AG08396 (cell line): ENCODE data around the gene AMPD3.

Source experiments
- DNase-seq: peaks from one replicate; pipeline ENCODE4 v3.0.0; 2012; ENCODE audit warnings: low spot score, mixed read lengths

The AMPD3 gene

DNA sequence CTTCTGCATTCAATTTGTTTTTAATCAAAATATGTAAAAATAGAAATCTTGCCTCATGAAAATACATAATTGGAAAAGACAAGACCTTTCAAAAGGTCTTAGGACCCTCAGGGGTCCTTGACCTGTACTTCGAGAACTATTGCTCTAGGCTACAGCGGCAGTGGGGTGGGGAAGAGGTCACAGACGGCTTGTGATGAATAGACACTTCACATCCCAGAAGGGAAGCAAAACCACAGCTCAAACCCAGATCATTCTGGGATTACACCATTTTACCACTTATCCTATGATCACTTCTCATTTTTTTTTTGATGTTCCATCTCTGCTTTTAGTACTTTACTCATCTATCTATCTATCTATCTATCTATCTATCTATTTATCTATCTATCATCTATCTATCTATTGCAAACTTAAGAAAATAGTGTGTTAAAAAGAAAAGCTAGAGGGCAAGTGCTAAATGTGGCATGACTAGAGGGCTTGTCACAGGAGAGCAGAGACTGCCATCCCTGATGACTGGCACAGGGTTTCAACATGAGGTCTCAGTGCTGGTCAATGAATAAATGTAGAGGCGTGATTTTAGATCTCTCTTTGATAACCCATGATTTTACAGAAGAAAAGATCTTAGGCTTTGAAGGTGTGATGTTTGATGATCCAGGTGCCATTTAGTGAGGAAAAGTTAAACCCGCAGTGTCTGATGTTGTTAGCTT lies 48.9 kb downstream of the AMPD3 start:
- DNase-seq: no peak

DNA sequence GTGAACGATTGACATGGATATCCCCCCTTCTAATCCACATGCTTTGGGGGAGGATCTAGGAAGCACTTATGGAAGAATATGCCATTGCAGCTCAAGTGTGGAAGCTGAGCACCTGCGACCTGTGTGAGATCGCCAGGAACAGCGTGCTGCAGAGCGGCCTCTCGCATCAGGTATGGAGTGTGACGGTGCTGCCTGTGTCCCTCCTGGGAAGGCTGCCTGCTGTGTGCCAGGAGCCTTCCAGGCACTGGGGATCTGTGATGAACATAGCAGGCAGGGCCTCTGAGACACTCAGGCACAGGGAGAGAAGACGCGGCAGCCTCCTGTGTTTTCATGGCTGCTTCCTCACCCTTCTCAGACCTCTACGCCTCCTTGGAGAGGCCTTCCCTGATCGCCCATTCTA lies 49.4 kb downstream of the AMPD3 start:
- DNase-seq: no peak

DNA sequence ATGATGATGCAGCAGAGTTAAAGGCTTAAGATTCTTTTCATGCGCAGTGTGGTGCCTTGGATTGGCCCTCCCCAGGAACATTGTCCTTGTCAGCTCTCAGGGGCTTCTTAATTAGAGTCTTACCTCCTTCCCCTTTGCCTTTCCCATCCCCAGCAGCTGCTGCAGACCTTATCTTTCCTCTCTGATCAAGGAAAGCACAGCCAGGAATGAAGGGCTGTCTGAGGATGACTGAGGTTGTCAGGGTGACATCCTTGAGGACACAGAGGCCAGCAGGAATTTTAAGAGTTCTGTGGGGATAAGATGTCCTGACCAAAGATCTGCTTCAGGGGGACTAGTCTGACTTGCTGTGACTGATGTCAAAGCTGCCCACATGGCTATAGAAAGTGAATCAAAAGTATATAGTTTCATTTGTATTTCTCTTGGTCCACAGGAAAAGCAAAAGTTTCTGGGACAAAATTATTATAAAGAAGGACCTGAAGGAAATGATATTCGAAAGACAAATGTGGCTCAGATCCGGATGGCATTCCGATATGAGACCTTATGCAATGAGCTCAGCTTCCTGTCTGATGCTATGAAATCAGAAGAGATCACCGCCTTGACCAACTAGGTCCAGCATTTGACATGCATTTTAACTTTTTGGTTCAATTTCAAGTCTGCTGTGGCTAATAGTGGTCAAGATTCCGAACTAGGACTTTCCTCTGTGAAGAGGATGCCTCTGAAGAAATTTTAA lies 50.4 kb downstream of the AMPD3 start:
- no peak for DNase-seq

DNA sequence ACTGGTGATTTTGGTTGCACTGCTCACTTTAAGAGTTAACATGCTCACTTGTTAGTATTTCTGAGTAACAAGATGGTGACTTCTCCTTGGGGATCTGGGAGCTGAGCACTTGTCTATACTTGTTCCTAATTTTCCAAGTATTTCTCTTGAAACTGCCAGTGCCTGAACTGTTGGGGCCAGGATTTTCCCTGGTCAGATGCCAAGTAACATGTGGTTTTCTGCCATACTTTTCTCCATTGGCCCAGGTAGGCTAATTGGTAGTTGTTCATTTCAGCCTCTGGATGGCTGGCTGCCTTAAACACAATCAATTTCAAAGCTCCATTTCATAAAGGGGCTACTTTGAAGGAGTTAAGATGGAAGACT lies 50.9 kb downstream of the AMPD3 start:
- no peak for DNase-seq

DNA sequence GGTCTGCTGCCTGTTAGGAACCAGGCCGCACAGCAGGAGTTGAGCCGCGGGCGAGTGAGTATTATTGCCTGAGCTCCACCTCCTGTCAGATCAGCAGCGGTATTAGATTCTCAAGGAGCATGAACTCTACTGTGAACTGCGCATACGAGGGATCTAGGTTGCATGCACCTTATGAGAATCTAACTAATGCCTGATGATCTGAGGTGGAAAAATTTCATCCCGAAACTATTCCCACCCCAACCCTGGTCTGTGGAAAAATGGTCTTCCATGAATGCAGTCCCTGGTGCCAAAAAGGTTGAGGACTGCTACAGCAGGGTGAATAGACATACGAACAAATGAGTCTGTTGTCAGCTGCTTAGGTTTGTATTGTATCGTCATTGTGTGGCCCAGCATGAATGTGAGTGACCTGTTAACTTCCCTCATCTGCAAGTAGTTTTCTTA lies 56.1 kb downstream of the AMPD3 start:
- DNase-seq: no peak

DNA sequence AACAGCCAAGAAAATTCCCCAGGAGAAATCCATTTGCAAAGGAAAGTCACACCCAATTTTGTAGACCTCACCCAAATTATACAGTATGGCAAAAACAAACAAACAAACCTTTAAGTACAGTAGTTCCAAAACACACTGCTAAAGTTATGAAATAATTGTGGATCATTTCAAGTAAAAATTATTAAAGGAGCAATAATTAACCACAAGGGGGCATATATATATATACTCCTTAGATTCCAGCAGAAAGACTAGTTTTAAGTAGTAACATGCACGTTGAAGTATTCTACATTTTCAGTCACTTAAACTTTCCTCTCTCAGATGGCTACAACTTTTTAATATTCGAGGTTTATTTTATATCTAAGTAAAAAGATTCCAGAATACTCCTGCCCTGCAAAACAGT lies 59.1 kb downstream of the AMPD3 start:
- no peak for DNase-seq

DNA sequence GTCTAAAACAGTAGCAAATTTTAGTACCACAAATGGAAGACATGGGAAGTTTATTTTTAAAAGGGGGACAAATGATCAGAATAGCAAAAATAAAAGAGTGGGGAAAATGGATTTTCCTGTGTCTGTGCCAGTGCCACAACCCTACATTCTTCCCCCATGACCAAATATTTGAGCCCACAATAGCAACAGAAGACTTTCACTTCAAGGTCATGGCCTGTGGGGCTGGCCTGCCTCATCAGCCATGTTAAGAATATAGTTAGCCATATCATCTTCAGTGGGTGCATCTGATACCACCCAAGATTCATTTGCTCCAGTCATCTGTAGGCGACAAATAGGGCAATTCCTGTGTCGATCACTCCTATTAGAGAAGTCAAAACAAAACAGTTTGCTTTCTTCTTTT lies 59.6 kb downstream of the AMPD3 start:
- DNase-seq: peak; percentile 38

DNA sequence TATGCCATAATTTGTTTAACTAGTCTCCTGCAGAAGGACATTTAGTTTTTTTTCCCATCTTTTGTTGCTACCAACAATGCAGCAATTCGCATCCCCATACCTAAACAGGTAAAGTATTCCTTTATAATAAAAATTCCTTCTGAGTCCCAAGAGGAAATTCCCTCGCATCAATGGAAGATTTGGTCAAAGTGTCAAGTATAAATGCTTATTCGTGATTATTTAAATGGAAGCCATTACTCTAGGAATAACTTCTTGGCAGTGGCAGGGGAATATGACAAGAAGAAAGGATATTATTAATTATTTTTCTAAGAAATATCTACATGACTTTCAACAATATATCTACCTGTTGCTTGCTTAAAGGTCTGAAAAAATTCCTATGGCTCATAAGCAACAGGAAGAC lies 60.4 kb downstream of the AMPD3 start:
- DNase-seq: no peak

DNA sequence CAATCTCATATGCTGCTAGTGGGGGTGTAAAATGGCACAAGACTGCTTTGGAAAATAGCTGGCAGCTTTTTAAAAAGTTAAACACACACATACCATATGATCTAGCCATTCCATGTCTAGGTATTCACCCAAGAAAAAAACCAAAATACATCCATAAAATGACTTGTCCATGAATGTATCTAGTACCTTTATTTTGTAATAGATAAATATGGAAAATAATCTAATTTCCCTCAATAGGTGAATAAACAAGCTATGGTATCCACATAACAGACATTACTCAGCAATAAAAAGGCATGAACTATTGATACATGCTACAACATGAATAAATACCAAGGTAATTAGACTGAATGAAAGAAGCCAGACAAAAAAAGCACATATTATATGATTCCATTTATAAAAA lies 63.1 kb downstream of the AMPD3 start:
- no peak for DNase-seq

DNA sequence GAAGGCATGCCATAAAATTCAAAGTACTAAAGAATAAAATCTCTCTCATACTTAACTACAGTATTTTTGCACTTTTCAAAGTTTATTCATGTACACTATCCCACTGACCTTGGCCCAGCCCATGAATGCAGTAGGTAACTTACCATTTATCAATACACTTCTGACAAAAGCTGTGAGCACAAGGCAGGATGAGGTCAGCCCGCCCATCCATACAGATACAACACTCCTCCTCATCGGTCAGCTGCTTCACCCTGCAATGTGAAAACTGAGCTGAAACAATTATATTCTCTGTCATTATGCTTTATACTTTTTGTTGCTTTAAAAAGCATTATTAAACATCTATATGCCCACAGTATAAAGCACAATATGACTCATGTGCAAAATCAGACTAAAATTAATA lies 63.8 kb downstream of the AMPD3 start:
- DNase-seq: no peak

DNA sequence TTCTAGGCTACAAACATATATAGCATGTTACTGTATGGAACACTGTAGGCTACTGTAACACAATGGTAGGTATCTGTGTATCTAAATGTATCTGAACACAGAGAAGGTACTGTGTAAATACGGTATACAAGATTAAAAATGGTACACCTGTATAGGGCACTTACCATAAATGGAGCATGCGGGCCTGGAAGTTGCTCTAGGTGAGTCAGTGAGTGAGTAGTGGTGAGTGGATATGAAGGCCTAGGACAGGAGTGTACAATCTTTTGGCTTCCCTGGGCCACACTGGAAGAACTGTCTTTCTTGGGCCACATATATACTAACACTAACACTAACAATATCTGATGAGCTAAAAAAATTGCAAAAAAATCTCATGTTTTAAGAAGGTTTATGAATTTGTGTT lies 64.6 kb downstream of the AMPD3 start:
- DNase-seq: no peak

DNA sequence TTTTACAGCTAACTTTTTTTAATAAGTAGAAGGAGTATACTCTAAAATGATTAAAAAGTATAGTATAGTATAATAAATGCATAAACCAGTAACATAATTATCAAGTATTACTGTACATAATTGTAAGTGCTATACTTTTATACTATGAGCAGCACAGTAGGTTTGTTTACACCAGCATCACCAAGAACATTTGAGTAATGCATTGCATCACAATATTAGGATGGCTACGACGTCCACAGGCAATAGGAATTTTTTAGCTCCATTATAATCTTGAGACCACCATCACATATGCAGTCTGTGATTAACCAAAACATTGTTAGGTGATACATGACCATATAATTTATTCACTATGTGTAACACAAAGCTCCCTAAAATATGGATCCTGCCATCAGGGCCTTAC lies 65.5 kb downstream of the AMPD3 start:
- DNase-seq: no peak

DNA sequence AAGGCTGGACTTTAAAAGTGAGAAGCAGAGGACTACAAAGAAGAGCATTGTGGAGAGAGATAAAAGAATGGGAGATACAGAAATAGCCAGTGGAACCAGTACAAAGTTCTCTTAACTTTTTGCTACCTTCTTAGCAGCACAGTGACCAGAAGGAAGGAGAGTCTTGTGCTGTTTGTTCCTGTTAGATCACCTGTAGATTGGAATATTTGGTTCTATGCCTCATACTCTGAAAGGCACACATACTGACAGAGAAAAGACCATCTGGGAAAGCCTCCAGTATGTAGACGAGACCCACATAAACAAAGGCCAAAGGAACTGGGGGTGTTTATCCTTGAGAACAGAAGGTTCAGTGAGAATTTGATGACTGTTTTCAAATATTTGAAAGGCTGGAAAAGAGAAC lies 67.2 kb downstream of the AMPD3 start:
- DNase-seq: no peak

DNA sequence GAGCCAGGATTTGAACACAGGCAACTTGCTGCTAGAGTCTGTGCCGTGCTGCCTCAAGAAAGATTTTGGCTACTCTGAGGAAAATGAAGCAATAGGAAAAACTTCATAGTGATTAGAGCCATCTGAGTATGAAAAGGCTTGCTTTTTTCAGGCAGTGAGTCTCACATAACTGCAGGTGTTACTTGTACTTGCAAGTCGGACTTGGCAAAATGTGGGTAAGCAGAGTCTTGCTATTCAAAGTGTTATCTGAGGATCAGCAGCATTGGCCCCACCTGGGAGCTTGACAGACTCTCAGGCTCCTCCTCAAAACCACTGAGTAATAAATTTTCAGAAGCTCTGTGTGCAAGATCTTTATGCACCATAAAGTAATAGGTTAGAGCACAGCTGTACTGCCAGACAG lies 67.9 kb downstream of the AMPD3 start:
- DNase-seq: no peak

DNA sequence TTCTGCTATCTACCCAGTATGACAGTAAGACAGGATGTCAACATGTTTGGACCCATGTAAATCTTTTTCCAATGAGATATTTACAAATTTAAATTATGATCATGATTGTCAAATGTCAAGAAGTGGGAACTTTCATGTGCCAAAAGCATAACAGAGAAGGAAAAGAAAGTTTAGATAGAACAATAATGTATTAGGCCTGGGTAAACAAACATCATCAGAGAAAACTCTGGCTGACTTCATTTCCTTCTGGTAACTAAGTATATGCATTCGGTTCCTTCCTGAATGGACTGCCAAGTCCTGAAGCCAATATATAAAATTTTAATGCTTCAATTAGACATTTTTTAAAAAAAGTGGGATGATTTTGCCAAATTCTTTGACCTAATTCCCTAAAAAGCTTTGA lies 69.4 kb downstream of the AMPD3 start:
- no peak for DNase-seq

DNA sequence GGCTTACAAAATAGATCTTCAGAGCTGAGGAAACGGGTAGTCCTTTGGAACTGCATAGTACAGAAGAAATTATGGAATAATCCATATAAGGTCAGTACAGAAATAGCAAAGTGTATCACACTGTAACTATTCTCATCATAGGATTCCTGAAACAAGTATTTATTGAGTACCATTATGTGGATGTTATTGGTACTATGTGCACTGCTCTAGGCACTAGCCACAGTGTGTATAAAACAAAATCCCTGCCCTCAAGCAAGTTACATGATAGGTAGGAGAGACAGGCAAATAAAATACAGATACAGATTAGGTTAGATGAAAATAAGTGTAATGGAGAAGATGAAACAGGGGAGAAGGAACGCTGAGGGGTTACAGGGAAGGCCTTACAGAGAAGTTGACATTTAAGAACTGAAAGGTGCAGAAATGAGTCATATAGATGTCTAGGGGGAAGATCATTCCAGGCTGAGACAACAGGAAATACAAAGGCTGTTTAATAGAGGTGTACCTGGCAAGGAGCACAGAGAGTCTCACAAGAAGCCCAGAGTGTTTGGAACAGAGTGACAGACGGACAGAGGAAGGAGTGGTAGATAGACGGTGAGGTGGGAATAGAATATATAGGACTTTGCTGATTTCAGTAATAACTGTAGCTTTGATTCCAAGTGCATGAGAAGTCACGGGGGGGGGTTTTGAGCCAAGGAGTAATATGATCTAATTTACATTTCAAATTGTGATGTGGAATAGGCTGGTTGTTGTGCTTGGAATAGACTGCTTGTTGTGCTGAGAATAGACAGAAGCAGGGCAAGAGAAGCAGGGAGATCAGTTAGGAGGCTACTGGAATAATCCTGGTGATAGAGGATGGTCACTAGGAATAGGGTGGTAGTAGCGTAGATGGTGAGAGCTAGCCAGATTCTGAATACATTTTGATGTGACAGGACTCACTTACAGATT lies 72.2 kb downstream of the AMPD3 start:
- DNase-seq: no peak

DNA sequence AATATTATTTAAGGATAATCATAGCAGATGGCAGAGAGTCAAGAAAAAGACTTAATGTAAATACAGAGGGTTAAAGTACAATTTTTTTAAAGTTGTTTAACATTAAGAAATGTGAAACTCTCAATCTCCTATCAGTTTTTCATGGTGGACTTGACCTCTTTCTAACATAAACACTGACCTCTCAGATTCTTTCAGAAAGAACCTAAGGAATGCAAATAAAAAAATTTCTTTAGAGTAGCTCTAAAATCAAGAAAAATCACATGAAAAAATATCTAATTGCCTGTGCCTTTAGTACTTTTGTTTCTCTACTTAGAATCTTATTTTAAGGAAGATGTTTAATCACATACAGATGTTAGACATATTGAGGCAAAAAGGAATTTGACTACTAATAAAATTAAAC lies 73.1 kb downstream of the AMPD3 start:
- no peak for DNase-seq

DNA sequence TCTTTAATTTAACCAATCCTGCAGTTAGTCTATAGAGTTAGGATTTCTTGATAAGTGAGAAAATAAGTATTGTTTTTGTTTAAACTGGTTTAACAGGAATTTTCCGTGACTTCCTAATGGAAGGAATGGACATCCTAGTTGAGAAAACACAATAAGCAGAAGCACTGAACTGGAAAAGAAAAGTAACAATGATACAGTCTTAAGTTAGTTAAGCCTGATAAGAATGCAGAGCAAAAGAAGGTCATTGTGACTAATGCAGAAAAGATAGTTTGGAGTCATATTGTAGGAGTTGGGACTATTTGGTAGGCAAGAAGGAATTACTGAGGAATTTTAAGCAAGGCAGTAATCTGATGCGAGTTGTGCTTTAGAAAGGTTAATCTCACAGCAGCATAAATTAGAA lies 74.2 kb downstream of the AMPD3 start:
- DNase-seq: no peak

DNA sequence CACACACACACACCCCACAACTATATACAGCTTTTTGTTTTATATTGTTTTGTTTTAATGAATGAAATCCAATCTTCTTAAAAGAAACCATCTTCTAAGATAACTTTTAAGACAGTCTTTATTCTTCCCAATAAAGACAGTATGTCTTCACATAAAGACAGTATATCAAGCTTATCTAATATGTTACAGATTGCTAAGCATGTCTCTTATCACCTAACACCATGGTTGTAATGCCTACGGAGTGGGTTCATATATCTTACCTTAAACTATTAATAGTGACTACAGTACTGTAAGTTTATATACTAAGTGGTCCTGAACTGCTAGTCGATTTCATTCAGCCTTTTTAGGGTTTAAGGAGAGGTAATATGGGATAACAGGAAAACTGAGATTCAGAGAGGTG lies 77.5 kb downstream of the AMPD3 start:
- no peak for DNase-seq

DNA sequence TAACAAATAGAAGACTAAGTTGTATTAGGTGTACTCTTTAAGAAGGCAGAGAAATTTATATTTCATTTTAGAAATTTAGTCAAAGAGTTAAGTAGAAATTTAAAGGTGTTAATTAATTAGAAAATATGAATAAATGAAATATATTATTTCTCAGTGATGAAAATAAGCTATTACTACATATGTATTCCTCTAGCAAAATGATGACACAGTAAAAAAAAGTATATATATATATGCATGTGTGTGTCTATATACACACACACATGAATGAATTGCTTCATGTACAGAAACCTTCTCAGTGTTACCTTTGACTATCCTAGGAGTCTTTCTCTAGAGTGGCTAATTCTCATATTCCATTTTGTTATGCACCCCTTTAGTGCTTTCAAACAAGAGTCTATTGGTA lies 78.3 kb downstream of the AMPD3 start:
- no peak for DNase-seq

DNA sequence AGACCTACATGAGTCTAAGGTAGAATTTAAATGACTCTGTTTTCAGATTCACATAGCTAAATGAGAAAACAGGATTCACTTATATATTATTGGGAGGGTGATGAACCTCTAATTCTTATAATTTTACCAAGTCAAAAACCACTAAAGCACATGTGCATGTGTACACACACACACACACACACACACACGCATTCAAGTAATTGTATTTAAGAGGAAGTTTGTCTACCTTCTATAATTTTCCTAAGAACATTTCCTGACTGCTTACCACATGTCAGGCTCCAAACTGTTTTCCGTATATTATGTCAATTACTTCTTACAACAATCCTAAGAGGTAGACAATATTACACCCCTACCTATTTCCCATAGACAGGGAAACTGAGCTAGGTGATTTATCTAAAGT lies 79.3 kb downstream of the AMPD3 start:
- DNase-seq: no peak

DNA sequence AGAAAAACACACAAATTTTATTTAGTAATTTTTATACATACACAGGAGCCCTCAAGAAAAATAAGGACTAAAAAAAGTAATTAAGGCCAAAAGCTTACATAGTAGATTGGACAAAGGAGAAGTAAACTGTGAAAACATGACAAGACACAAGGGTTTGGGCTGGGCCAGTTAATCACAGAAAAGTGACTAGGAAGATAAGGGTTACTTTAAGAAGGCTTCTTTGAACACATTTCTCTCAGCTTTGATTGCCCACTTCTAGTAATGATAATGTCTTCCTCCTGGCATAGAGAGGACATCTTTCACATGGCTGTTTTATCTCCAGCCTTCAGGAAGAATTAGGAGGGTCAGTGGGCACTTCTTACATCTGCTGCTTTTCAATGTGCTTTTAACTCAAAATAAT lies 82.5 kb downstream of the AMPD3 start:
- DNase-seq: no peak

DNA sequence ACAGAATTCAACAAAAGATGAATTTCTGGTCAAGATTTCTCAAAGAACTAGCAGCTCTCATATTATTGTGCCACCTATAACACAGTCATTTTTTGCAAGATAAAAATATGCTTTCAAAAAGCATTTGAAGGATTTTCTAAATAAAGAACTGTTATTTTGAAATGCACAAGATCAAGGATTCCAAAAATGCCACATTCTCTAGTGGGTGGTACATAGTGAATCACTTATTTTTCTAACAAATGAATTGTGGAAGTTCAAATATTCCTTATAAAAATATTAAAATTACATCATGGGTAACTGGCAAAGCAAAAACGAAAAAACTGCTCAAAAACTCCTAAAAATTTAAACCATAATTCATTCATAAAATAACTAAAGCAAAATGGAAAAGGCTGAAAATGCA lies 83.9 kb downstream of the AMPD3 start:
- DNase-seq: no peak
